Nephron (organoid): ENCODE results near the gene PAPOLB.
A peak's percentile ranks its signal among the peaks of the same experiment; 100 is the strongest.

Experiments used
- H3K27ac Mint-ChIP-seq, 3 experiments: 2 replicates each; pipeline ENCODE4 v1.8.0; 2020; ENCODE audit warnings: mixed read lengths in 3 of 3, mild to moderate bottlenecking in 2 of 3, moderate library complexity in 1 of 3
- H3K27me3 Mint-ChIP-seq: 2 replicates; pipeline ENCODE4 v1.8.0; 2021; ENCODE audit warnings: low read depth, mild to moderate bottlenecking, moderate library complexity, mixed read lengths
- H3K36me3 Mint-ChIP-seq: 2 replicates; pipeline ENCODE4 v1.8.0; 2020; ENCODE audit warnings: low read depth, mixed read lengths
- H3K4me1 Mint-ChIP-seq: 2 replicates; pipeline ENCODE4 v1.8.0; 2020; ENCODE audit warnings: mixed read lengths
- H3K4me3 Mint-ChIP-seq, 3 experiments: 2 replicates each; pipeline ENCODE4 v1.8.0; 2020; ENCODE audit warnings: mild to moderate bottlenecking in 3 of 3, mixed read lengths in 3 of 3, moderate library complexity in 2 of 3
- H3K9me3 Mint-ChIP-seq: 2 replicates; pipeline ENCODE4 v1.8.0; 2020; ENCODE audit warnings: mixed read lengths
- TF ChIP-seq, protein P1 (sequence below), 3 experiments: fragments of 200-600 bp; sonication (generic); IDR thresholded peaks; one replicate each; pipeline ENCODE4 v1.5.0; 2021; ENCODE audit warnings: antibody characterized with exemption in 3 of 3; ENCODE audit not compliant: unreplicated experiment in 3 of 3

Gene PAPOLB

DNA sequence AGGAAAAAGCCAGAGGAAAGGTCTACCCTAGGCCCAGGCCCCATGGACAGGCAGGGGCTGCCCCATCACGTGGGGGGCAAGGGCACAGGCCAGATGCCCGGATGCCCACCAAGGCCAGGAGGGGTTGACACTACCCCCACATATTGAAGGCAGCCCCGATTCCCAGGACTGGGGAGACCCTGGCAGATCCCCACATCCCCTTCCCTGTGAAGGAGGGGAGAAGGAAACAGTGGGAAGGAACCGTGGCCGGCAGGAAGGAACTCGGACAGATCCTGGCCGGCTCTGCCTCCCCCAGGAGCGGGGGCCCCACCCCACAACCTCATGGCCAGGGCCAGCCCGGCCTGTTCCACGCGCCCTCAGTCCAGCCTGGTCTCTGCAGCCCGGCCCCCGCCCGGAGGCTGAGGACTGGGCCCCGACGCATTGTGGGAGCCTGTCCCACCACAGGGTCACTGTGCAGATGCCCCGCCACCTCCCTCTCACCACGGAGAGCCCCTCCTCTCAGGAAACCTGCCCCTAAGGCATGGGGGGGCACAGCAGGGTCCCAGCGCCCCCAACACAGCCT, 41.3 kb downstream of the PAPOLB start:
- H3K4me3 Mint-ChIP-seq: no peak overlapping the region
- H3K4me1 Mint-ChIP-seq: peaks cover 5% of the 10 kb centered on the region
- H3K36me3 Mint-ChIP-seq: no peaks in the 10 kb centered on the region
- peaks cover 8% of the 10 kb centered on the region for H3K27me3 Mint-ChIP-seq
- no peak overlapping the region for H3K27ac Mint-ChIP-seq
- H3K9me3 Mint-ChIP-seq: no peaks in the 10 kb centered on the region
- TF ChIP-seq, protein P1, sequence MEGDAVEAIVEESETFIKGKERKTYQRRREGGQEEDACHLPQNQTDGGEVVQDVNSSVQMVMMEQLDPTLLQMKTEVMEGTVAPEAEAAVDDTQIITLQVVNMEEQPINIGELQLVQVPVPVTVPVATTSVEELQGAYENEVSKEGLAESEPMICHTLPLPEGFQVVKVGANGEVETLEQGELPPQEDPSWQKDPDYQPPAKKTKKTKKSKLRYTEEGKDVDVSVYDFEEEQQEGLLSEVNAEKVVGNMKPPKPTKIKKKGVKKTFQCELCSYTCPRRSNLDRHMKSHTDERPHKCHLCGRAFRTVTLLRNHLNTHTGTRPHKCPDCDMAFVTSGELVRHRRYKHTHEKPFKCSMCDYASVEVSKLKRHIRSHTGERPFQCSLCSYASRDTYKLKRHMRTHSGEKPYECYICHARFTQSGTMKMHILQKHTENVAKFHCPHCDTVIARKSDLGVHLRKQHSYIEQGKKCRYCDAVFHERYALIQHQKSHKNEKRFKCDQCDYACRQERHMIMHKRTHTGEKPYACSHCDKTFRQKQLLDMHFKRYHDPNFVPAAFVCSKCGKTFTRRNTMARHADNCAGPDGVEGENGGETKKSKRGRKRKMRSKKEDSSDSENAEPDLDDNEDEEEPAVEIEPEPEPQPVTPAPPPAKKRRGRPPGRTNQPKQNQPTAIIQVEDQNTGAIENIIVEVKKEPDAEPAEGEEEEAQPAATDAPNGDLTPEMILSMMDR (IDR thresholded peaks at IDR 0.05; ENCODE audit: unreplicated experiment in 3 of 3): no peak

DNA sequence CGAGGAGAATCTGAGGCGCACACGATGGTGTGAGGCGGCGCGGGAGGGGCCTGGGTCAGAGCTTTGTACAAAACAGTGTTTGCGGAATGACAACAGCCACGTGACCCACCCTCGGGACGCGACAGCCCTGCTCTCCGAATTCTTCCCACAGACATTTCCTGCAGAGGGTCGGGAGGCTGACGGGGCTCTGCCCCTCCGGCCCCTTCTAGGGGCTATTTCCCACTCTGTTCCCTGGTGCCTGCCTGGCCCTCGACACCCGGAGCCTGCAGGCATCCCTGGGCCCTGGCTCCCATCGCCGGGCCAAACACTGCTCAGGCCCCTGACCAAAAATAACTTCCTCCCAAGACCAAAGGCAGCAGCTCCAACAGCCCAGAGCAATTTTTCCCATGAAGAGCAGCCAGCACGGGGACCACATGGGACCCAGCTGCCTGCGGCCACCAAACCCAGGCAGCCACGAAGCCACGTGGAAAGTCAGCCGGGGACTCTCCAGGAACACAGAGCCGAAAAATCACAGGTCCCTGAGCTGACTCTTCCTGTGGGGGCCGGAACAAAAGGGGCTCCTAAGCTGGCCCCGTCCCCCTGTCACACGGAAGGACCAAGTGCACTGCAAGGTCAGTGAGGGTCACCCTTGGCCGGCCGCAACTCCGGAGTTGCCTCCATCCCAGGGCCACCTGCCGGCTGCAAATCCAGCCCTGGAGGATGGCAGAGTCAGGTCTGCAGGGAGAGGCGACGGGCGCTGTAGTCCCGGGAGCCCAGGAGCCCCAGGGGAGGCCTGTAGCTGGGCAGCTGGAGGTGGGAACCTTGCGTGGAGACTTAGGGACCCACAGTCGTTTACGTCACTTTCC, 42.0 kb downstream of the PAPOLB start:
- TF ChIP-seq, protein P1 (IDR thresholded peaks at IDR 0.05; ENCODE audit: unreplicated experiment in 3 of 3): no peak
- Mint-ChIP-seq H3K4me3 (no peak overlapping the region), H3K36me3 (no peaks in the 10 kb centered on the region), H3K4me1 (peaks cover 5% of the 10 kb centered on the region), H3K27me3 (peaks cover 8% of the 10 kb centered on the region), H3K27ac (peak overlapping the region; percentile 8 to 67 (median 27)), H3K9me3 (no peaks in the 10 kb centered on the region)

GRCh38 chr7:4818000-4818794, 43.6 kb downstream of the PAPOLB start:
- TF ChIP-seq, protein P1 (IDR thresholded peaks at IDR 0.05; ENCODE audit: unreplicated experiment in 3 of 3): no peak
- Mint-ChIP-seq H3K27ac (no peak overlapping the region), H3K4me1 (peaks cover 5% of the 10 kb centered on the region), H3K4me3 (no peak overlapping the region), H3K27me3 (peaks cover 11% of the 10 kb centered on the region), H3K9me3 (peaks cover 4% of the 10 kb centered on the region), H3K36me3 (peaks cover 12% of the 10 kb centered on the region)

- Mint-ChIP-seq H3K27ac (no peak overlapping the region), H3K36me3 (peaks cover 17% of the 10 kb centered on the region), H3K4me1 (peaks cover 5% of the 10 kb centered on the region), H3K4me3 (no peak overlapping the region), H3K27me3 (peaks cover 11% of the 10 kb centered on the region), H3K9me3 (peaks cover 4% of the 10 kb centered on the region)
- TF ChIP-seq, protein P1 (IDR thresholded peaks at IDR 0.05; ENCODE audit: unreplicated experiment in 3 of 3): no peak
Measured at GRCh38 chr7:4817178-4817901, 44.5 kb downstream of the PAPOLB start.

DNA sequence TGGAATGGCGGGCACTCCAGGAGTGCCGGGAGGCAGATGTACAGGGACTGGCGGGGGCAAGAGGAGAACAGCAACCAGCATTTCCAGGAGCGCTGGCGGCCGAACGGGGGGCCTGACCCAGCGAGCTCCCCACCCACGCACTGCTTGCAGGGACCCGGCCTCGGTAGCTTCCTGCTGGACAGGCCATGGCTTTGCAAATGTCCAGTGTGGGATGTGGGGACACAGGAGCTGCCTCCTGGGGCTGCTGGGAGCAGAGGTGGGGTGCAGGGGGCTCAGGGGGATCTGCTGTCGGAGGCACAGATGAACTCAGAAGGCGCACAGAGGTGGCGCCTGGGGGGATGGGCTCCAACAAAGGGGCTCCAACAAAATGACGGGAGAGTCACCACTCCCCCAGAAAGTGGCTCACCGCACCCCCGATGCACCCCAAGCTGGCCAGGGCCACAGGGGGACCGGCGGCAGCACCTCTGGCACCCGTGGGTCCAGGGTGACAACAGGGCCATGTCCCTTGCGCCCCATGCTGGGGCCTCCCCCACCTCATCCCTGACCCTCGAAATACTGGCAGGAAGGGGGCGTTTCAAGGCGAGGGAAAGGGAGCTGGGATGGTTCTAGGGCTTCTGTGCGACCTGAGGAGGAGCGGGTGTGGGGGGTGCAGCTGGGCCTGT, 45.3 kb downstream of the PAPOLB start:
- Mint-ChIP-seq H3K4me3 (no peak overlapping the region), H3K27ac (no peak overlapping the region), H3K9me3 (peaks cover 4% of the 10 kb centered on the region), H3K36me3 (peaks cover 17% of the 10 kb centered on the region), H3K27me3 (peaks cover 6% of the 10 kb centered on the region), H3K4me1 (peaks cover 5% of the 10 kb centered on the region)
- TF ChIP-seq, protein P1 (IDR thresholded peaks at IDR 0.05; ENCODE audit: unreplicated experiment in 3 of 3): no peak
